Stimulated activated CD8-positive, alpha-beta memory T cell treated with anti-CD3 and anti-CD28 coated beads, Interleukin-15, amount 100 ng/mL, for 4 hours (primary cell): Measurements from ENCODE around the gene GPRIN3.

Experiments
- DNase-seq, 2 donors: peaks; one replicate each; pipeline ENCODE4 v3.0.0-alpha.2; 2020; ENCODE audit warnings: low read depth in 2 of 2

The GPRIN3 gene

GRCh38 chr4:89307446-89308160 lies at the start of gene GPRIN3:
GPRIN3 (minus strand) TSS chr4:89307800; CDS start chr4:89250110, 57,690 bp downstream.
- DNase-seq = peak; percentile 49 to 50

GRCh38 chr4:89357340-89357739 lies 49.7 kb upstream of the GPRIN3 start:
- DNase-seq = no peak

GRCh38 chr4:89356086-89356485 lies 48.5 kb upstream of the GPRIN3 start:
- DNase-seq = no peak

- DNase-seq = no peak
Measured at GRCh38 chr4:89353514-89353913, 45.9 kb upstream of the GPRIN3 start.

GRCh38 chr4:89352541-89352940 lies 44.9 kb upstream of the GPRIN3 start:
- no peak for DNase-seq

GRCh38 chr4:89351201-89351600 lies 43.6 kb upstream of the GPRIN3 start:
- no peak for DNase-seq

GRCh38 chr4:89347363-89348025 lies 39.9 kb upstream of the GPRIN3 start:
- DNase-seq = no peak

- DNase-seq = no peak
Measured at GRCh38 chr4:89344571-89344970, 37.0 kb upstream of the GPRIN3 start.

GRCh38 chr4:89338206-89338605 lies 30.6 kb upstream of the GPRIN3 start:
- no peak for DNase-seq

- no peak for DNase-seq
Measured at GRCh38 chr4:89337681-89338080, 30.1 kb upstream of the GPRIN3 start.

- DNase-seq = no peak
Measured at GRCh38 chr4:89336818-89337420, 29.3 kb upstream of the GPRIN3 start.

GRCh38 chr4:89334830-89335229 lies 27.2 kb upstream of the GPRIN3 start:
- no peak for DNase-seq

GRCh38 chr4:89334311-89334710 lies 26.7 kb upstream of the GPRIN3 start:
- DNase-seq = no peak

- DNase-seq = no peak
Measured at GRCh38 chr4:89331686-89332544, 24.3 kb upstream of the GPRIN3 start.

- DNase-seq = no peak
Measured at GRCh38 chr4:89331197-89331596, 23.6 kb upstream of the GPRIN3 start.

- DNase-seq = no peak
Measured at GRCh38 chr4:89329280-89329679, 21.7 kb upstream of the GPRIN3 start.

GRCh38 chr4:89324671-89325070 lies 17.1 kb upstream of the GPRIN3 start:
- DNase-seq = no peak

GRCh38 chr4:89322671-89323070 lies 15.1 kb upstream of the GPRIN3 start:
- no peak for DNase-seq

GRCh38 chr4:89319756-89320155 lies 12.2 kb upstream of the GPRIN3 start:
- DNase-seq = no peak

- no peak for DNase-seq
Measured at GRCh38 chr4:89316931-89317366, 9.3 kb upstream of the GPRIN3 start.

- no peak for DNase-seq
Measured at GRCh38 chr4:89316211-89316610, 8.6 kb upstream of the GPRIN3 start.

- no peak for DNase-seq
Measured at GRCh38 chr4:89314291-89314690, 6.7 kb upstream of the GPRIN3 start.
